ENCODE measurements around the gene CAMK1G.
A peak's percentile ranks its signal among the peaks of the same experiment; 100 is the strongest.

Gene CAMK1G

GRCh38 chr1:209650454-209650853 lies 66.9 kb downstream of the CAMK1G start:
- H3K27ac ChIP-seq = no peak overlapping the region
- TF ChIP-seq CTCF (IDR thresholded peaks at IDR 0.05) (no peak), ZFX (IDR thresholded peaks at IDR 0.05; ENCODE audit: borderline replicate concordance) (no peak)

DNA sequence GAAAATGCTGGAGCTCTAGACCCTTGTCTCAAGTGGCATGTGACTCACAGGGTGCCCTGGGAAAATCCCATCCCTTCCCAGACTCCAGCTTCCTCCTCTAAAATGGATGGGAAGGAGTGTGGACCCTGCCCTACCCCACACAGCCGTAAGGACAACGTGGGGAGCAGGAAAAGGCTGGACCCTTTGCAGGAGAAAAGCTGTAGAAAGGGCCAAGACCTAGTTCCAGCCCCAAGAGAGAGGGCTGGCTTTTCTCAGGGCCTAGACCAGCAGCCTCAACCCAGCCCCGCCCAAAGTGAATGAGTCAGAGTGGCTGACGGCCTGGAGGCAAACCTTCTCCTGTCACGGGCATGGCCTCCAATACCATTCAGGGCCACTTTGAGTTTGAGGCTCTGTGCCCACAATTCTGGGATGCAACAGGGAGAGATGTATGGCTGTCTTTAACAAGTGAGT lies 67.6 kb downstream of the CAMK1G start:
- peak overlapping the region; percentile 85; the same call in 1 of the 2 replicates for H3K27ac ChIP-seq
- TF ChIP-seq ZFX (IDR thresholded peaks at IDR 0.05; ENCODE audit: borderline replicate concordance) (no peak), CTCF (IDR thresholded peaks at IDR 0.05) (no peak)

- no peak for TF ChIP-seq ZFX (IDR thresholded peaks at IDR 0.05; ENCODE audit: borderline replicate concordance)
- TF ChIP-seq CTCF (IDR thresholded peaks at IDR 0.05) = no peak
- peak within 1 kb of the TSS; percentile 85 for H3K27ac ChIP-seq
Measured at GRCh38 chr1:209652121-209652735, 68.7 kb downstream of the CAMK1G start, which contains the start of gene LAMB3. TSS of gene LAMB3 (minus strand) at chr1:209652425. CDS start at chr1:209650944, 1,481 bp downstream.

- H3K27ac ChIP-seq = peak overlapping the region; percentile 85
- no peak for TF ChIP-seq ZFX (IDR thresholded peaks at IDR 0.05; ENCODE audit: borderline replicate concordance)
- no peak for TF ChIP-seq CTCF (IDR thresholded peaks at IDR 0.05)
Measured at GRCh38 chr1:209652873-209653401, 69.4 kb downstream of the CAMK1G start.

- peak overlapping the region; percentile 85 for H3K27ac ChIP-seq
- TF ChIP-seq ZFX (IDR thresholded peaks at IDR 0.05; ENCODE audit: borderline replicate concordance) = no peak
- TF ChIP-seq CTCF (IDR thresholded peaks at IDR 0.05) = no peak
Measured at GRCh38 chr1:209653915-209654351, 70.4 kb downstream of the CAMK1G start.

DNA sequence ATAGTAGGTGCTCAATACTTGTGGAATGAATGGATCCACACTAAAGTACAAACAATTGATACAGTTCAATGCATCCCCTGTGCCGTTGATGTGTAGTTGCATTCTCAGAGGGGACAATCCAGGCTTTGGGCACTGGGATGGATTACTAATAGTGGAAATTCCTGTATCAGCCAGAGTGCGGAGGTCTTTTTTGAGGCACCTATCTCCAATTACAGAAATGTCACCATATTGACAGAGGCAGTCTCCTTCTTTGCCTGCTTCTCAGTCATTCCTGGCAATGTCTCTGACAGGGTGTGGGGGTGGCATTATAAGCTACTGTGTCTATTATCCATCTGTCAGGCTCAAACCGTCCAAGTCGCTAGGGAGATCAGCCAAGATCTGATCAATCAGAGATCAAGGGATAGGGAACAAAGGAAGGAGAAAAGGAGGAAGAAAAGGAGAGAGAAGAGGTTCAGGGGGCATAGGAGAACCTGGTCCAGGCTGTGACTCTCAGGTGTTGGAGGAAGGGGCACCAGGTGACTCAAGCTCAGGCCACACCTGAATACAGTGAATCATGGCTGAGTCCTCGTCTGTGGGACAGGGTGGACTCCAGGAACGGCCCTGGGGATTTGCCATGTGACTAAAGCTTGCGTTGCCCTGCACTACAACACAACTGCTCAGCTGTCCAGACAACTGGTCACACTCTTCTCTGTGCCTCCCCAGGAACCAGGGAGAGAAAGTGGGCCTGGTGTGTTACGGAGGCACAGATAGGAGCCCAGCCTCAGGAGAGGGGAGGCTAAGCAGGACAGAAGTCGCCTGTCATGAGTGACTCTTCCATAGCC lies 72.1 kb downstream of the CAMK1G start:
- no peak for TF ChIP-seq ZFX (IDR thresholded peaks at IDR 0.05; ENCODE audit: borderline replicate concordance)
- TF ChIP-seq CTCF (IDR thresholded peaks at IDR 0.05) = no peak
- H3K27ac ChIP-seq = no peak overlapping the region
